Neuronal stem cell (in vitro differentiated cells): Measurements from ENCODE around the gene NUP160. TPM values are rescaled to one million over a fixed set of nuclear protein-coding genes. Genes with fewer than 3 reads are reported as not detected.

Experiments used
- DNase-seq: peaks from one replicate; pipeline ENCODE4 v3.0.0-alpha.2; 2013; ENCODE audit warnings: low spot score
- H2AFZ ChIP-seq: one replicate; pipeline ENCODE4 v1.6.1; 2013; ENCODE audit warnings: mild to moderate bottlenecking, low read length, inconsistent platforms
- H2AK5ac ChIP-seq: 2 replicates; pipeline ENCODE4 v1.6.1; 2013; ENCODE audit warnings: low read depth, mild to moderate bottlenecking, inconsistent platforms, low read length, moderate library complexity, mixed read lengths
- H2BK120ac ChIP-seq: 2 replicates; pipeline ENCODE4 v1.6.1; 2013; ENCODE audit warnings: low read depth, mild to moderate bottlenecking, inconsistent platforms, low read length, moderate library complexity, mixed read lengths
- H2BK12ac ChIP-seq: one replicate; pipeline ENCODE4 v1.6.1; 2013; ENCODE audit warnings: low read length, inconsistent platforms
- H2BK15ac ChIP-seq: 2 replicates; pipeline ENCODE4 v1.6.1; 2013; ENCODE audit warnings: mild to moderate bottlenecking, low read length, inconsistent platforms, mixed read lengths
- H2BK5ac ChIP-seq: one replicate; pipeline ENCODE4 v1.6.1; 2013; ENCODE audit warnings: inconsistent platforms, mild to moderate bottlenecking, low read length, moderate library complexity
- H3K14ac ChIP-seq: one replicate; pipeline ENCODE4 v1.6.1; 2013; ENCODE audit warnings: low read length, inconsistent platforms
- H3K18ac ChIP-seq: 2 replicates; pipeline ENCODE4 v1.6.1; 2013; ENCODE audit warnings: low read length, inconsistent platforms
- H3K23ac ChIP-seq: 2 replicates; pipeline ENCODE4 v1.6.1; 2013; ENCODE audit warnings: low read depth, mild to moderate bottlenecking, mixed read lengths, low read length, inconsistent platforms; ENCODE audit not compliant: poor library complexity
- H3K27ac ChIP-seq: replicated peaks from 3 replicates; pipeline ENCODE4 v1.5.1; 2013; ENCODE audit warnings: low read length, inconsistent platforms
- H3K27me3 ChIP-seq, 3 experiments: 2 replicates each; pipeline ENCODE4 v1.6.1; 2013; ENCODE audit warnings: low read length in 3 of 3, mild to moderate bottlenecking in 2 of 3, inconsistent platforms in 1 of 3, low read depth in 1 of 3, mixed read lengths in 1 of 3, moderate library complexity in 1 of 3; ENCODE audit not compliant: control insufficient read depth in 3 of 3, insufficient read depth in 3 of 3
- H3K36me3 ChIP-seq, 2 donors: replicated peaks in 1 of 2; 2 replicates each; pipeline ENCODE4 v1.6.1; 2013; ENCODE audit warnings: low read length in 2 of 2; ENCODE audit not compliant: control insufficient read depth in 2 of 2, insufficient read depth in 2 of 2
- H3K4ac ChIP-seq: 2 replicates; pipeline ENCODE4 v1.6.1; 2013; ENCODE audit warnings: inconsistent platforms, mild to moderate bottlenecking, low read length, moderate library complexity
- H3K4me1 ChIP-seq, 2 donors: 1 replicate in 1 of 2; 2 replicates in 1 of 2; pipeline ENCODE4 v1.6.1; 2013; ENCODE audit warnings: low read length in 2 of 2, low read depth in 1 of 2; ENCODE audit not compliant: control insufficient read depth in 2 of 2, insufficient read depth in 1 of 2
- H3K4me2 ChIP-seq: one replicate; pipeline ENCODE4 v1.6.1; 2013; ENCODE audit warnings: mild to moderate bottlenecking, low read length, inconsistent platforms; ENCODE audit not compliant: insufficient read depth, poor library complexity, severe bottlenecking
- H3K4me3 ChIP-seq, 2 donors: 2 replicates each; pipeline ENCODE4 v1.5.1; 2013; ENCODE audit warnings: low read length in 2 of 2, mild to moderate bottlenecking in 2 of 2, inconsistent platforms in 1 of 2, moderate library complexity in 1 of 2
- H3K79me1 ChIP-seq: one replicate; pipeline ENCODE4 v1.6.1; 2013; ENCODE audit warnings: low read depth, mild to moderate bottlenecking, inconsistent platforms, low read length, moderate library complexity
- H3K9ac ChIP-seq: one replicate; pipeline ENCODE4 v1.6.1; 2013; ENCODE audit warnings: mild to moderate bottlenecking, low read depth, low read length, inconsistent platforms; ENCODE audit not compliant: poor library complexity
- H3K9me3 ChIP-seq, 2 donors: replicated peaks in 1 of 2; 2 replicates each; pipeline versions ENCODE3 to v1.6.1; 2013; ENCODE audit warnings: low read length in 2 of 2, mild to moderate bottlenecking in 2 of 2, inconsistent platforms in 1 of 2, low read depth in 1 of 2, mixed read lengths in 1 of 2, moderate library complexity in 1 of 2; ENCODE audit not compliant: control insufficient read depth in 2 of 2, insufficient read depth in 1 of 2
- H4K8ac ChIP-seq: one replicate; pipeline ENCODE4 v1.6.1; 2013; ENCODE audit warnings: low read depth, mild to moderate bottlenecking, inconsistent platforms, low read length, moderate library complexity
- H4K91ac ChIP-seq: one replicate; pipeline ENCODE4 v1.6.1; 2013; ENCODE audit warnings: low read length, low read depth, mild to moderate bottlenecking, inconsistent platforms; ENCODE audit not compliant: poor library complexity
- WGBS, 2 donors: extraction: QIAGEN DNeasy Blood & Tissue Kit; methylation state at CpG; one replicate each; pipeline ENCODE4 v1.1.7; 2013; ENCODE audit warnings: missing lambda C conversion rate in 2 of 2, mixed read lengths in 1 of 2; ENCODE audit not compliant: insufficient read length in 2 of 2, insufficient replicate concordance in 1 of 2; ENCODE audit errors: extremely low coverage in 2 of 2; 5-methylcytosine and 5-hydroxymethylcytosine counted together
- polyA plus RNA-seq, 2 experiments: library from polyadenylated mRNA; stranded (reverse); fragments of 200-250 nt; gene quantifications; one replicate each; pipeline ENCODE4 v1.2.3, GENCODE V29; 2013

NUP160 gene, protein sequence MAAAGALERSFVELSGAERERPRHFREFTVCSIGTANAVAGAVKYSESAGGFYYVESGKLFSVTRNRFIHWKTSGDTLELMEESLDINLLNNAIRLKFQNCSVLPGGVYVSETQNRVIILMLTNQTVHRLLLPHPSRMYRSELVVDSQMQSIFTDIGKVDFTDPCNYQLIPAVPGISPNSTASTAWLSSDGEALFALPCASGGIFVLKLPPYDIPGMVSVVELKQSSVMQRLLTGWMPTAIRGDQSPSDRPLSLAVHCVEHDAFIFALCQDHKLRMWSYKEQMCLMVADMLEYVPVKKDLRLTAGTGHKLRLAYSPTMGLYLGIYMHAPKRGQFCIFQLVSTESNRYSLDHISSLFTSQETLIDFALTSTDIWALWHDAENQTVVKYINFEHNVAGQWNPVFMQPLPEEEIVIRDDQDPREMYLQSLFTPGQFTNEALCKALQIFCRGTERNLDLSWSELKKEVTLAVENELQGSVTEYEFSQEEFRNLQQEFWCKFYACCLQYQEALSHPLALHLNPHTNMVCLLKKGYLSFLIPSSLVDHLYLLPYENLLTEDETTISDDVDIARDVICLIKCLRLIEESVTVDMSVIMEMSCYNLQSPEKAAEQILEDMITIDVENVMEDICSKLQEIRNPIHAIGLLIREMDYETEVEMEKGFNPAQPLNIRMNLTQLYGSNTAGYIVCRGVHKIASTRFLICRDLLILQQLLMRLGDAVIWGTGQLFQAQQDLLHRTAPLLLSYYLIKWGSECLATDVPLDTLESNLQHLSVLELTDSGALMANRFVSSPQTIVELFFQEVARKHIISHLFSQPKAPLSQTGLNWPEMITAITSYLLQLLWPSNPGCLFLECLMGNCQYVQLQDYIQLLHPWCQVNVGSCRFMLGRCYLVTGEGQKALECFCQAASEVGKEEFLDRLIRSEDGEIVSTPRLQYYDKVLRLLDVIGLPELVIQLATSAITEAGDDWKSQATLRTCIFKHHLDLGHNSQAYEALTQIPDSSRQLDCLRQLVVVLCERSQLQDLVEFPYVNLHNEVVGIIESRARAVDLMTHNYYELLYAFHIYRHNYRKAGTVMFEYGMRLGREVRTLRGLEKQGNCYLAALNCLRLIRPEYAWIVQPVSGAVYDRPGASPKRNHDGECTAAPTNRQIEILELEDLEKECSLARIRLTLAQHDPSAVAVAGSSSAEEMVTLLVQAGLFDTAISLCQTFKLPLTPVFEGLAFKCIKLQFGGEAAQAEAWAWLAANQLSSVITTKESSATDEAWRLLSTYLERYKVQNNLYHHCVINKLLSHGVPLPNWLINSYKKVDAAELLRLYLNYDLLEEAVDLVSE (N-terminal part only)
- 28.9 TPM for polyA plus RNA-seq (2013, experiment 1 of 2)
- polyA plus RNA-seq (2013, experiment 2 of 2) = 28.0 TPM

DNA sequence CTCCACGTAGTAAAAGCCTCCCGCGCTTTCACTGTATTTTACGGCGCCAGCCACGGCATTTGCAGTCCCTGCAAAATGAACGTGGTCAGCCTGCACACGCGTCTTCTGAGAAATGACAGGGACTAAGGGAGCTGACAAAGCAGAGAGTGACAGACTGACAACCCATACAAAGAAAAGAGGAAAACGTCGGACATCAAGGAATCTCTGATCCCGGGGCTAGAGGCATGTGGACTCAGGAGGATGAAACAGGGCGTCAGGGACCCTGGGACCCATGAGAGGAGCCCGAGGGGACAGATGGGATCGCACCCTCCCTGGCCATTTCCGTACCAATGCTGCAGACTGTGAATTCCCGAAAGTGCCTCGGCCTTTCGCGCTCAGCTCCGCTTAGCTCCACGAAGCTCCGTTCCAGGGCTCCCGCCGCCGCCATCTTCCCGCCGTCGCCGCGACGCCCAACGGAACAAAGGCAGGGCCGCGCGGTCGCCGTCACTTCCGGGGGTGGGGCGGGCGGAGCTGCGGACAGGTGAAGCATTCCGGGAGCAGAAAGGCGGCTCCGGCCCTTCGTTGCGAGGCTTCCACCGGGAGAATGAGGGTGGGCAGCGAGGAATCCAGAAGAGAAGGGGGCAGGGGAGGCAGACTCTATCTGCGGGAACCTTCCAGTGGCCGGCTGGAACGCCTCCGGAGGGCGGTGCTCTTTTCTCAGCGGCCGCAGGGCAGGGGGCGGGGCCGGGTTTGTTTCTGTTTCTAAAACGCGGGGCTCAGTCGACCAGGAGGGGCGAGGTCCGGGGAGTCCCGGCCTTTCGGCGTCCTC lies at the start of gene NUP160:
NUP160 (minus strand) TSS at position 459 of the 808 bp plus-strand sequence; CDS start at position 427, 32 bp downstream.
- peak within 1 kb of the TSS; percentile 95 for H2AFZ ChIP-seq
- WGBS, 2 donors = no CpG with 5 or more reads among the region's 66 CpGs
- H3K4ac ChIP-seq = no peak within 1 kb of the TSS

DNA sequence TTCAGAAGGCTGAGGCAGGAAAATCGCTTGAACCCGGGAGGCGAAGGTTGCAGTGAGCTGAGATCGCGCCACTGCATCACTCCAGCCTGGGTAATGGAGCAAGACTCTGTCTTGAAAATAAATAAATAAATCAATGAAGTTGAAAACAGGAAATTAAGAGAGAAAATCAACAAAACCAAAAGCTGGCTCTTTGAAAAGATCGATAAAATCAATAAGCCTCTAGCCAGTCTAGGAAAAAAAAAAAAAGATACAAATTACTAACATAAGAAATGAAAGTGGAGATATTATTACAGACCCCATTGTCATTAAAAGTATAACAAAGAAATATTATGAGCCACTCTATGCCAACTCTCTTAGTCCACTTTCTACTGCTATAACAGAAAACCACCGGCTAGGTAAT lies 48.0 kb upstream of the NUP160 start:
- no peak overlapping the region for H2BK5ac ChIP-seq
- no peaks in the 10 kb centered on the region for H3K4me1 ChIP-seq
- H2AFZ ChIP-seq = no peak overlapping the region
- H3K27me3 ChIP-seq = no peaks in the 10 kb centered on the region
- no peak overlapping the region for H3K23ac ChIP-seq
- no peaks in the 10 kb centered on the region for H3K9me3 ChIP-seq
- no peaks in the 10 kb centered on the region for H3K79me1 ChIP-seq
- no peak overlapping the region for H4K8ac ChIP-seq
- no peak for DNase-seq
- no peak overlapping the region for H3K18ac ChIP-seq
- no peak overlapping the region for H4K91ac ChIP-seq
- H3K36me3 ChIP-seq = no peaks in the 10 kb centered on the region
- H3K14ac ChIP-seq = no peak overlapping the region
- H3K27ac ChIP-seq = no peak overlapping the region
- no peak overlapping the region for H3K4ac ChIP-seq
- no peak overlapping the region for H3K4me3 ChIP-seq
- no CpG with 5 or more reads among the region's 7 CpGs for WGBS, 2 donors
- no peak overlapping the region for H2BK15ac ChIP-seq
- no peak overlapping the region for H2BK12ac ChIP-seq
- H2AK5ac ChIP-seq = no peak overlapping the region
- H3K4me2 ChIP-seq = no peak overlapping the region
- no peak overlapping the region for H2BK120ac ChIP-seq
- H3K9ac ChIP-seq = no peak overlapping the region

More for the DNA sequence above, at the start of gene NUP160:
- Histone ChIP-seq H2BK120ac (no peak within 1 kb of the TSS), H2AK5ac (peak within 1 kb of the TSS; percentile 29), H3K9ac (peak within 1 kb of the TSS; percentile 91), H3K4me1 (peaks cover 7 to 11% of the 10 kb centered on the region in 2 donors), H3K36me3 (peaks cover 15 to 40% of the 10 kb centered on the region in 2 donors), H3K79me1 (peaks cover 7% of the 10 kb centered on the region), H3K4me3 (peak within 1 kb of the TSS; percentile 91 to 95), H2BK12ac (no peak within 1 kb of the TSS), H3K18ac (peak within 1 kb of the TSS; percentile 98), H2BK15ac (no peak within 1 kb of the TSS), H4K91ac (no peak within 1 kb of the TSS), H3K4me2 (peak within 1 kb of the TSS; percentile 69), H3K14ac (no peak within 1 kb of the TSS), H3K27ac (peak within 1 kb of the TSS; percentile 94), H3K27me3 (no peaks in the 10 kb centered on the region), H3K9me3 (no peaks in the 10 kb centered on the region), H2BK5ac (peak within 1 kb of the TSS; percentile 63), H4K8ac (peak within 1 kb of the TSS; percentile 57), H3K23ac (peak within 1 kb of the TSS; percentile 74)
- DNase-seq = peak; percentile 62

DNA sequence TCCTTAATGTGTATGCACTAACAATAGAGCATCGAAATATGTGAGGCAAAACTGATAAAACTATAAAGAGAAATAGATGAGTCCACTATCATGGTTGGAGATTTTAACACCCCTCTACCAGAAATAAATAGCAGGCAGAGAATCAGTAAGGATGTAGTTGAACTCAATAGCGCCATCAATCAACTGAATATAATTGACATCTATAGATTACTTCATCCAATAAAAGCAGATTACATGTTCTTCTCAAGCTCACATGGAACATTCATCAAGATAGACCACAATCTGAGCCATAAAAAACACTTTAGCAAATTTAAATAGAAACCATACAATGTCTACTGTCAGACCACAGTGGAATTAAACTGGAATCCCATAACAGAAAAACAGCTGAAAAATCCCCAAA lies 46.9 kb upstream of the NUP160 start:
- H3K18ac ChIP-seq = no peak overlapping the region

More for the DNA sequence above, 46.9 kb upstream of the NUP160 start:
- Histone ChIP-seq H3K4me2 (no peak overlapping the region), H2BK120ac (no peak overlapping the region), H2AK5ac (no peak overlapping the region), H3K79me1 (no peaks in the 10 kb centered on the region), H3K4ac (no peak overlapping the region), H3K14ac (no peak overlapping the region), H4K8ac (no peak overlapping the region), H2BK12ac (no peak overlapping the region), H2BK15ac (no peak overlapping the region), H4K91ac (no peak overlapping the region), H3K9ac (no peak overlapping the region), H3K9me3 (no peaks in the 10 kb centered on the region), H3K4me1 (no peaks in the 10 kb centered on the region), H3K27me3 (no peaks in the 10 kb centered on the region), H2BK5ac (no peak overlapping the region), H2AFZ (no peak overlapping the region), H3K4me3 (no peak overlapping the region), H3K36me3 (no peaks in the 10 kb centered on the region), H3K27ac (no peak overlapping the region), H3K23ac (no peak overlapping the region)
- no CpG with 5 or more reads among the region's 2 CpGs for WGBS, 2 donors
- no peak for DNase-seq
